ENCODE results near the gene POU2F3.

Gene POU2F3

GRCh38 chr11:120210626-120211521 is 29.1 kb upstream of the POU2F3 start, which contains the start of gene OAF:
OAF (plus strand) TSS chr11:120211032; CDS start chr11:120211280, 248 bp downstream.
- peak; percentile 92 for DNase-seq (ENCODE audit: low spot score)

GRCh38 chr11:120211522-120212258 is 28.2 kb upstream of the POU2F3 start:
- no peak for DNase-seq (ENCODE audit: low spot score)

- DNase-seq (ENCODE audit: low spot score), result no peak
These were observed 27.6 kb upstream of the POU2F3 start for GRCh38 chr11:120212259-120212878.

GRCh38 chr11:120212926-120213325 is 27.0 kb upstream of the POU2F3 start:
- no peak for DNase-seq (ENCODE audit: low spot score)

GRCh38 chr11:120214581-120214980 is 25.4 kb upstream of the POU2F3 start:
- no peak for DNase-seq (ENCODE audit: low spot score)

GRCh38 chr11:120215634-120216033 is 24.3 kb upstream of the POU2F3 start:
- no peak for DNase-seq (ENCODE audit: low spot score)

- DNase-seq (ENCODE audit: low spot score), result no peak
These were observed 23.4 kb upstream of the POU2F3 start for GRCh38 chr11:120216426-120217102.

- DNase-seq (ENCODE audit: low spot score), result no peak
These were observed 22.4 kb upstream of the POU2F3 start for GRCh38 chr11:120217526-120217925.

- DNase-seq (ENCODE audit: low spot score), result no peak
These were observed 21.8 kb upstream of the POU2F3 start for GRCh38 chr11:120217941-120218694.

GRCh38 chr11:120218695-120219033 is 21.3 kb upstream of the POU2F3 start:
- no peak for DNase-seq (ENCODE audit: low spot score)

- DNase-seq (ENCODE audit: low spot score), result no peak
These were observed 20.6 kb upstream of the POU2F3 start for GRCh38 chr11:120219232-120219937.

- DNase-seq (ENCODE audit: low spot score), result no peak
These were observed 19.8 kb upstream of the POU2F3 start for GRCh38 chr11:120219938-120220746.

GRCh38 chr11:120220747-120221037 is 19.2 kb upstream of the POU2F3 start:
- DNase-seq (ENCODE audit: low spot score), result no peak

- DNase-seq (ENCODE audit: low spot score), result no peak
These were observed 18.7 kb upstream of the POU2F3 start for GRCh38 chr11:120221115-120221752.

- no peak for DNase-seq (ENCODE audit: low spot score)
These were observed 17.0 kb upstream of the POU2F3 start for GRCh38 chr11:120222916-120223315.

- DNase-seq (ENCODE audit: low spot score), result no peak
These were observed 16.1 kb upstream of the POU2F3 start for GRCh38 chr11:120223793-120224192.

GRCh38 chr11:120224361-120224760 is 15.6 kb upstream of the POU2F3 start:
- no peak for DNase-seq (ENCODE audit: low spot score)

- DNase-seq (ENCODE audit: low spot score), result no peak
These were observed 14.7 kb upstream of the POU2F3 start for GRCh38 chr11:120224972-120225909.
